HepG2 (cell line): ENCODE data around the gene CYP21A2. TPM values are rescaled to one million over a fixed set of nuclear protein-coding genes. Genes with fewer than 3 reads are reported as not detected.
A peak's percentile ranks its signal among the peaks of the same experiment; 100 is the strongest.

ENCODE experiments used
- DMTF1 ChIP-seq: sonication (generic); formaldehyde crosslinking; IDR thresholded peaks from 2 replicates; pipeline ENCODE4 v1.4.0; 2020; ENCODE audit warnings: mild to moderate bottlenecking, missing genetic modification reagents
- FOXA3 ChIP-seq: IDR thresholded peaks from 2 replicates; pipeline ENCODE4 v1.6.1; 2016; ENCODE audit warnings: missing genetic modification reagents, missing compliant biosample characterization
- GTF3A ChIP-seq: sonication (generic); formaldehyde crosslinking; conservative IDR thresholded peaks from 2 replicates; pipeline ENCODE4 v1.4.0; 2020; ENCODE audit warnings: mild to moderate bottlenecking, missing genetic modification reagents
- IRF9 ChIP-seq: sonication (generic); formaldehyde crosslinking; IDR thresholded peaks from 2 replicates; pipeline ENCODE4 v1.8.0; 2022; ENCODE audit warnings: missing genetic modification reagents, mild to moderate bottlenecking, borderline replicate concordance
- KLF15 ChIP-seq: sonication (generic); formaldehyde crosslinking; IDR thresholded peaks from 2 replicates; pipeline ENCODE4 v1.8.1; 2023; ENCODE audit warnings: borderline replicate concordance, mild to moderate bottlenecking, inconsistent platforms, missing genetic modification reagents, mixed read lengths
- MIXL1 ChIP-seq: IDR thresholded peaks from 2 replicates; pipeline ENCODE4 v1.6.1; 2016
- NFYB ChIP-seq: sonication (generic); formaldehyde crosslinking; IDR thresholded peaks from 2 replicates; pipeline ENCODE4 v1.4.0; 2020; ENCODE audit warnings: missing genetic modification reagents
- NR0B2 ChIP-seq: sonication (generic); formaldehyde crosslinking; IDR thresholded peaks from 2 replicates; pipeline ENCODE4 v1.4.0; 2020; ENCODE audit warnings: mild to moderate bottlenecking, missing genetic modification reagents
- PAX8 ChIP-seq: sonication (generic); formaldehyde crosslinking; IDR thresholded peaks from 2 replicates; pipeline ENCODE4 v1.8.0; 2022; ENCODE audit warnings: mild to moderate bottlenecking, missing genetic modification reagents, borderline replicate concordance
- RBFOX2 ChIP-seq: fragments of 200-400 bp; formaldehyde crosslinking; IDR thresholded peaks from 2 replicates; pipeline ENCODE4 v1.6.1; 2017; ENCODE audit warnings: low read depth, mild to moderate bottlenecking, low read length
- U2AF1 ChIP-seq: fragments of 200-400 bp; formaldehyde crosslinking; optimal IDR thresholded peaks from 2 replicates; pipeline ENCODE3; 2017; ENCODE audit warnings: mild to moderate bottlenecking, low read depth, low read length
- ZNF460 ChIP-seq: sonication (generic); formaldehyde crosslinking; IDR thresholded peaks from 2 replicates; pipeline ENCODE4 v1.5.1; 2020; ENCODE audit warnings: missing genetic modification reagents, mild to moderate bottlenecking, borderline replicate concordance
- ZNF639 ChIP-seq: conservative IDR thresholded peaks from 2 replicates; pipeline ENCODE4 v1.6.1; 2018; ENCODE audit warnings: missing genetic modification reagents
- ZNF770 ChIP-seq: sonication (generic); formaldehyde crosslinking; IDR thresholded peaks from 2 replicates; pipeline ENCODE4 v1.5.0; 2020; ENCODE audit warnings: mild to moderate bottlenecking, missing genetic modification reagents
- polyA plus RNA-seq, 8 experiments: library from polyadenylated mRNA; depleted of rRNA in 3 of 8; stranded (reverse) in 7 of 8; unstranded in 1 of 8; fragments of >200 nt; fragmentation: Illumina TruSeq in 4 of 8; extraction: Trizol in 4 of 8; gene quantifications; 2 replicates each; pipeline versions ENCODE4 v1.2.1 to v1.2.3, GENCODE V29; 2011 to 2016; ENCODE audit warnings: low read depth in 4 of 8, missing spikeins in 1 of 8, mixed read lengths in 1 of 8; ENCODE audit not compliant: insufficient read depth in 1 of 8
- total RNA-seq, 5 experiments: library from RNA; depleted of rRNA; stranded (reverse); fragments of >200 nt; fragmentation: Illumina TruSeq; extraction: Trizol; gene quantifications; 2 replicates each; pipeline ENCODE4 v1.2.3, GENCODE V29; 2016; ENCODE audit warnings: low read depth in 1 of 5
- TF ChIP-seq, protein P1 (sequence below): sonication (generic); formaldehyde crosslinking; IDR thresholded peaks from 2 replicates; pipeline ENCODE4 v1.4.0; 2020; ENCODE audit warnings: mild to moderate bottlenecking, missing genetic modification reagents

CYP21A2 gene
- total and polyA plus RNA-seq, 2 of the 13 experiments (the other 11 are each of a cell fraction or from before 2014, with no cell fraction given), result 1.5 to 6.3 TPM

GRCh38 chr6:32087574-32088486, 49.6 kb downstream of the CYP21A2 start (continued):
- TF ChIP-seq IRF9 (CRISPR knock-in tag) (no peak), DMTF1 (CRISPR knock-in tag) (no peak), KLF15 (CRISPR knock-in tag) (no peak), ZNF770 (CRISPR knock-in tag) (no peak), ZNF460 (CRISPR knock-in tag) (no peak), MIXL1 (CRISPR knock-in tag) (no peak), PAX8 (CRISPR knock-in tag) (no peak), ZNF639 (no peak), U2AF1 (no peak), RBFOX2 (0 out of 2 replicates have a peak, but pooled peaks have one; percentile 30), GTF3A (CRISPR knock-in tag) (no peak), NR0B2 (0 out of 2 replicates have a peak, but pooled peaks have one; percentile 30), FOXA3 (CRISPR knock-in tag) (peak; percentile 40; the same call in 1 of the 2 replicates), NFYB (CRISPR knock-in tag) (peak; percentile 27; the same call in 1 of the 2 replicates)
- TF ChIP-seq, protein P1, sequence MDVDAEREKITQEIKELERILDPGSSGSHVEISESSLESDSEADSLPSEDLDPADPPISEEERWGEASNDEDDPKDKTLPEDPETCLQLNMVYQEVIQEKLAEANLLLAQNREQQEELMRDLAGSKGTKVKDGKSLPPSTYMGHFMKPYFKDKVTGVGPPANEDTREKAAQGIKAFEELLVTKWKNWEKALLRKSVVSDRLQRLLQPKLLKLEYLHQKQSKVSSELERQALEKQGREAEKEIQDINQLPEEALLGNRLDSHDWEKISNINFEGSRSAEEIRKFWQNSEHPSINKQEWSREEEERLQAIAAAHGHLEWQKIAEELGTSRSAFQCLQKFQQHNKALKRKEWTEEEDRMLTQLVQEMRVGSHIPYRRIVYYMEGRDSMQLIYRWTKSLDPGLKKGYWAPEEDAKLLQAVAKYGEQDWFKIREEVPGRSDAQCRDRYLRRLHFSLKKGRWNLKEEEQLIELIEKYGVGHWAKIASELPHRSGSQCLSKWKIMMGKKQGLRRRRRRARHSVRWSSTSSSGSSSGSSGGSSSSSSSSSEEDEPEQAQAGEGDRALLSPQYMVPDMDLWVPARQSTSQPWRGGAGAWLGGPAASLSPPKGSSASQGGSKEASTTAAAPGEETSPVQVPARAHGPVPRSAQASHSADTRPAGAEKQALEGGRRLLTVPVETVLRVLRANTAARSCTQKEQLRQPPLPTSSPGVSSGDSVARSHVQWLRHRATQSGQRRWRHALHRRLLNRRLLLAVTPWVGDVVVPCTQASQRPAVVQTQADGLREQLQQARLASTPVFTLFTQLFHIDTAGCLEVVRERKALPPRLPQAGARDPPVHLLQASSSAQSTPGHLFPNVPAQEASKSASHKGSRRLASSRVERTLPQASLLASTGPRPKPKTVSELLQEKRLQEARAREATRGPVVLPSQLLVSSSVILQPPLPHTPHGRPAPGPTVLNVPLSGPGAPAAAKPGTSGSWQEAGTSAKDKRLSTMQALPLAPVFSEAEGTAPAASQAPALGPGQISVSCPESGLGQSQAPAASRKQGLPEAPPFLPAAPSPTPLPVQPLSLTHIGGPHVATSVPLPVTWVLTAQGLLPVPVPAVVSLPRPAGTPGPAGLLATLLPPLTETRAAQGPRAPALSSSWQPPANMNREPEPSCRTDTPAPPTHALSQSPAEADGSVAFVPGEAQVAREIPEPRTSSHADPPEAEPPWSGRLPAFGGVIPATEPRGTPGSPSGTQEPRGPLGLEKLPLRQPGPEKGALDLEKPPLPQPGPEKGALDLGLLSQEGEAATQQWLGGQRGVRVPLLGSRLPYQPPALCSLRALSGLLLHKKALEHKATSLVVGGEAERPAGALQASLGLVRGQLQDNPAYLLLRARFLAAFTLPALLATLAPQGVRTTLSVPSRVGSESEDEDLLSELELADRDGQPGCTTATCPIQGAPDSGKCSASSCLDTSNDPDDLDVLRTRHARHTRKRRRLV (CRISPR knock-in tag), result no peak
